K562 (cell line): ENCODE data around the gene BAK1. TPM values are rescaled to one million over a fixed set of nuclear protein-coding genes. Genes with fewer than 3 reads are reported as not detected.

ENCODE experiments used
- JUND ChIP-seq, 2 experiments: IDR thresholded peaks; 2 replicates in 1 of 2; 3 replicates in 1 of 2; pipeline ENCODE4 v1.6.1; 2011; ENCODE audit warnings: borderline replicate concordance in 2 of 2, low read depth in 2 of 2, low read length in 2 of 2, improper control_type of control experiment in 1 of 2, missing biosample characterization in 1 of 2, missing genetic modification characterization in 1 of 2, missing genetic modification reagents in 1 of 2
- KLF1 ChIP-seq: fragments of 450-650 bp; IDR thresholded peaks from 2 replicates; pipeline ENCODE4 v1.6.1; 2016; ENCODE audit warnings: missing genetic modification characterization, missing compliant biosample characterization
- polyA plus RNA-seq, 8 experiments: library from polyadenylated mRNA; depleted of rRNA in 4 of 8; stranded (reverse) in 5 of 8; unstranded in 3 of 8; fragments of >200 nt; fragmentation: Nextera tagmentation in 2 of 8; fragmentation: Illumina TruSeq in 1 of 8; extraction: Ambion mirVana in 2 of 8; extraction: Trizol in 1 of 8; gene quantifications; 2 replicates each; pipeline versions ENCODE4 v1.2.1 to v1.2.3, GENCODE V29; 2011 to 2014; ENCODE audit warnings: inconsistent platforms in 1 of 8, missing spikeins in 1 of 8
- total RNA-seq, 7 experiments: library from RNA; depleted of rRNA in 6 of 7; stranded (reverse); fragments of >200 nt in 6 of 7; fragmentation: Illumina TruSeq in 2 of 7; extraction: Trizol in 2 of 7; gene quantifications; 2 replicates each; pipeline versions ENCODE4 v1.2.1 to v1.2.3, GENCODE V29; 2011 to 2021; ENCODE audit warnings: low replicate concordance in 1 of 7
- TF ChIP-seq, protein P1 (sequence below): IDR thresholded peaks from 2 replicates; pipeline ENCODE4 v1.6.1; 2014; ENCODE audit warnings: antibody characterized with exemption
- TF ChIP-seq, protein P2 (sequence below): sonication (generic); formaldehyde crosslinking; IDR thresholded peaks from 2 replicates; pipeline ENCODE4 v1.8.0; 2023; ENCODE audit warnings: mild to moderate bottlenecking, missing genetic modification reagents
- TF ChIP-seq, protein P3 (sequence below): fragments of 450-650 bp; IDR thresholded peaks from 2 replicates; pipeline ENCODE4 v1.6.1; 2016; ENCODE audit warnings: borderline replicate concordance
- TF ChIP-seq, protein P4 (sequence below): fragments of 200-800 bp; sonication (Bioruptor generic); IDR thresholded peaks from 2 replicates; pipeline ENCODE4 v1.6.1; 2016; ENCODE audit warnings: missing genetic modification characterization, missing compliant biosample characterization
- TF ChIP-seq, protein P5 (sequence below): fragments of 250-450 bp; sonication (Bioruptor Pico); IDR thresholded peaks from 2 replicates; pipeline ENCODE4 v1.9.0; 2021; ENCODE audit warnings: mild to moderate bottlenecking
- TF ChIP-seq, protein P6 (sequence below): fragments of 450-650 bp; IDR thresholded peaks from 2 replicates; pipeline ENCODE4 v1.6.1; 2016; ENCODE audit warnings: mild to moderate bottlenecking

Gene BAK1
- total and polyA plus RNA-seq, 9 of the 15 experiments (the other 6 are each of a cell fraction or from before 2014, with no cell fraction given) = 5.4 to 30.7 (median 18.9) TPM

DNA sequence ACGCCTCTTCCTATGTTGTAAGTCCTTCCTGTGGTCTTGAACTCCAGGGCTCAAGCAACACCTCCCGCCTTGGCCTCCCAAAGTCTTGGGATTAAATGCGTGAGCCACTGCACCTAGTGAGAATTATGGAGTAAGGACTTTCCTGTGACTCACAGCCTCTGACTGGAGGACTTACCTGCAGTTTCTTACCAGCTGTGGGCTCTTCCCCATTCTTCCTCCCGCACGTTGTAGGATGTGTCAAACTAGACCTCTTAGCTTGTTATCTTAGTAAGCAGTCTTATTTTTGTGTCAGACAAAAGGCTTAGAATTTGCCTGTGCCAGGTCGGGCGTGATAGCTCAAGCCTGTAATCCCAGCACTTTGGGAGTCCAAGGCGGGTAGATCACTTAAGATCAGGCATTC is 30.9 kb downstream of the BAK1 start (continued):
- TF ChIP-seq, protein P1, sequence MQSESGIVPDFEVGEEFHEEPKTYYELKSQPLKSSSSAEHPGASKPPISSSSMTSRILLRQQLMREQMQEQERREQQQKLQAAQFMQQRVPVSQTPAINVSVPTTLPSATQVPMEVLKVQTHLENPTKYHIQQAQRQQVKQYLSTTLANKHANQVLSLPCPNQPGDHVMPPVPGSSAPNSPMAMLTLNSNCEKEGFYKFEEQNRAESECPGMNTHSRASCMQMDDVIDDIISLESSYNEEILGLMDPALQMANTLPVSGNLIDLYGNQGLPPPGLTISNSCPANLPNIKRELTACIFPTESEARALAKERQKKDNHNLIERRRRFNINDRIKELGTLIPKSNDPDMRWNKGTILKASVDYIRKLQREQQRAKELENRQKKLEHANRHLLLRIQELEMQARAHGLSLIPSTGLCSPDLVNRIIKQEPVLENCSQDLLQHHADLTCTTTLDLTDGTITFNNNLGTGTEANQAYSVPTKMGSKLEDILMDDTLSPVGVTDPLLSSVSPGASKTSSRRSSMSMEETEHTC = no peak
- TF ChIP-seq, protein P2, sequence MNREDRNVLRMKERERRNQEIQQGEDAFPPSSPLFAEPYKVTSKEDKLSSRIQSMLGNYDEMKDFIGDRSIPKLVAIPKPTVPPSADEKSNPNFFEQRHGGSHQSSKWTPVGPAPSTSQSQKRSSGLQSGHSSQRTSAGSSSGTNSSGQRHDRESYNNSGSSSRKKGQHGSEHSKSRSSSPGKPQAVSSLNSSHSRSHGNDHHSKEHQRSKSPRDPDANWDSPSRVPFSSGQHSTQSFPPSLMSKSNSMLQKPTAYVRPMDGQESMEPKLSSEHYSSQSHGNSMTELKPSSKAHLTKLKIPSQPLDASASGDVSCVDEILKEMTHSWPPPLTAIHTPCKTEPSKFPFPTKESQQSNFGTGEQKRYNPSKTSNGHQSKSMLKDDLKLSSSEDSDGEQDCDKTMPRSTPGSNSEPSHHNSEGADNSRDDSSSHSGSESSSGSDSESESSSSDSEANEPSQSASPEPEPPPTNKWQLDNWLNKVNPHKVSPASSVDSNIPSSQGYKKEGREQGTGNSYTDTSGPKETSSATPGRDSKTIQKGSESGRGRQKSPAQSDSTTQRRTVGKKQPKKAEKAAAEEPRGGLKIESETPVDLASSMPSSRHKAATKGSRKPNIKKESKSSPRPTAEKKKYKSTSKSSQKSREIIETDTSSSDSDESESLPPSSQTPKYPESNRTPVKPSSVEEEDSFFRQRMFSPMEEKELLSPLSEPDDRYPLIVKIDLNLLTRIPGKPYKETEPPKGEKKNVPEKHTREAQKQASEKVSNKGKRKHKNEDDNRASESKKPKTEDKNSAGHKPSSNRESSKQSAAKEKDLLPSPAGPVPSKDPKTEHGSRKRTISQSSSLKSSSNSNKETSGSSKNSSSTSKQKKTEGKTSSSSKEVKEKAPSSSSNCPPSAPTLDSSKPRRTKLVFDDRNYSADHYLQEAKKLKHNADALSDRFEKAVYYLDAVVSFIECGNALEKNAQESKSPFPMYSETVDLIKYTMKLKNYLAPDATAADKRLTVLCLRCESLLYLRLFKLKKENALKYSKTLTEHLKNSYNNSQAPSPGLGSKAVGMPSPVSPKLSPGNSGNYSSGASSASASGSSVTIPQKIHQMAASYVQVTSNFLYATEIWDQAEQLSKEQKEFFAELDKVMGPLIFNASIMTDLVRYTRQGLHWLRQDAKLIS = no peak
- TF ChIP-seq, protein P3, sequence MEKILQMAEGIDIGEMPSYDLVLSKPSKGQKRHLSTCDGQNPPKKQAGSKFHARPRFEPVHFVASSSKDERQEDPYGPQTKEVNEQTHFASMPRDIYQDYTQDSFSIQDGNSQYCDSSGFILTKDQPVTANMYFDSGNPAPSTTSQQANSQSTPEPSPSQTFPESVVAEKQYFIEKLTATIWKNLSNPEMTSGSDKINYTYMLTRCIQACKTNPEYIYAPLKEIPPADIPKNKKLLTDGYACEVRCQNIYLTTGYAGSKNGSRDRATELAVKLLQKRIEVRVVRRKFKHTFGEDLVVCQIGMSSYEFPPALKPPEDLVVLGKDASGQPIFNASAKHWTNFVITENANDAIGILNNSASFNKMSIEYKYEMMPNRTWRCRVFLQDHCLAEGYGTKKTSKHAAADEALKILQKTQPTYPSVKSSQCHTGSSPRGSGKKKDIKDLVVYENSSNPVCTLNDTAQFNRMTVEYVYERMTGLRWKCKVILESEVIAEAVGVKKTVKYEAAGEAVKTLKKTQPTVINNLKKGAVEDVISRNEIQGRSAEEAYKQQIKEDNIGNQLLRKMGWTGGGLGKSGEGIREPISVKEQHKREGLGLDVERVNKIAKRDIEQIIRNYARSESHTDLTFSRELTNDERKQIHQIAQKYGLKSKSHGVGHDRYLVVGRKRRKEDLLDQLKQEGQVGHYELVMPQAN = no peak
- TF ChIP-seq JUND (IDR thresholded peaks at IDR 0.05; ENCODE audit: borderline replicate concordance, low read depth, low read length) (no peak), JUND (tag; IDR thresholded peaks at IDR 0.05; ENCODE audit: borderline replicate concordance, low read depth, low read length) (no peak), KLF1 (tag) (no peak)
- TF ChIP-seq, protein P4, sequence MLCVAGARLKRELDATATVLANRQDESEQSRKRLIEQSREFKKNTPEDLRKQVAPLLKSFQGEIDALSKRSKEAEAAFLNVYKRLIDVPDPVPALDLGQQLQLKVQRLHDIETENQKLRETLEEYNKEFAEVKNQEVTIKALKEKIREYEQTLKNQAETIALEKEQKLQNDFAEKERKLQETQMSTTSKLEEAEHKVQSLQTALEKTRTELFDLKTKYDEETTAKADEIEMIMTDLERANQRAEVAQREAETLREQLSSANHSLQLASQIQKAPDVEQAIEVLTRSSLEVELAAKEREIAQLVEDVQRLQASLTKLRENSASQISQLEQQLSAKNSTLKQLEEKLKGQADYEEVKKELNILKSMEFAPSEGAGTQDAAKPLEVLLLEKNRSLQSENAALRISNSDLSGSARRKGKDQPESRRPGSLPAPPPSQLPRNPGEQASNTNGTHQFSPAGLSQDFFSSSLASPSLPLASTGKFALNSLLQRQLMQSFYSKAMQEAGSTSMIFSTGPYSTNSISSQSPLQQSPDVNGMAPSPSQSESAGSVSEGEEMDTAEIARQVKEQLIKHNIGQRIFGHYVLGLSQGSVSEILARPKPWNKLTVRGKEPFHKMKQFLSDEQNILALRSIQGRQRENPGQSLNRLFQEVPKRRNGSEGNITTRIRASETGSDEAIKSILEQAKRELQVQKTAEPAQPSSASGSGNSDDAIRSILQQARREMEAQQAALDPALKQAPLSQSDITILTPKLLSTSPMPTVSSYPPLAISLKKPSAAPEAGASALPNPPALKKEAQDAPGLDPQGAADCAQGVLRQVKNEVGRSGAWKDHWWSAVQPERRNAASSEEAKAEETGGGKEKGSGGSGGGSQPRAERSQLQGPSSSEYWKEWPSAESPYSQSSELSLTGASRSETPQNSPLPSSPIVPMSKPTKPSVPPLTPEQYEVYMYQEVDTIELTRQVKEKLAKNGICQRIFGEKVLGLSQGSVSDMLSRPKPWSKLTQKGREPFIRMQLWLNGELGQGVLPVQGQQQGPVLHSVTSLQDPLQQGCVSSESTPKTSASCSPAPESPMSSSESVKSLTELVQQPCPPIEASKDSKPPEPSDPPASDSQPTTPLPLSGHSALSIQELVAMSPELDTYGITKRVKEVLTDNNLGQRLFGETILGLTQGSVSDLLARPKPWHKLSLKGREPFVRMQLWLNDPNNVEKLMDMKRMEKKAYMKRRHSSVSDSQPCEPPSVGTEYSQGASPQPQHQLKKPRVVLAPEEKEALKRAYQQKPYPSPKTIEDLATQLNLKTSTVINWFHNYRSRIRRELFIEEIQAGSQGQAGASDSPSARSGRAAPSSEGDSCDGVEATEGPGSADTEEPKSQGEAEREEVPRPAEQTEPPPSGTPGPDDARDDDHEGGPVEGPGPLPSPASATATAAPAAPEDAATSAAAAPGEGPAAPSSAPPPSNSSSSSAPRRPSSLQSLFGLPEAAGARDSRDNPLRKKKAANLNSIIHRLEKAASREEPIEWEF (CRISPR knock-in tag) = no peak
- TF ChIP-seq, protein P5, sequence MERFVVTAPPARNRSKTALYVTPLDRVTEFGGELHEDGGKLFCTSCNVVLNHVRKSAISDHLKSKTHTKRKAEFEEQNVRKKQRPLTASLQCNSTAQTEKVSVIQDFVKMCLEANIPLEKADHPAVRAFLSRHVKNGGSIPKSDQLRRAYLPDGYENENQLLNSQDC (CRISPR knock-in tag) = no peak
- TF ChIP-seq, protein P6, sequence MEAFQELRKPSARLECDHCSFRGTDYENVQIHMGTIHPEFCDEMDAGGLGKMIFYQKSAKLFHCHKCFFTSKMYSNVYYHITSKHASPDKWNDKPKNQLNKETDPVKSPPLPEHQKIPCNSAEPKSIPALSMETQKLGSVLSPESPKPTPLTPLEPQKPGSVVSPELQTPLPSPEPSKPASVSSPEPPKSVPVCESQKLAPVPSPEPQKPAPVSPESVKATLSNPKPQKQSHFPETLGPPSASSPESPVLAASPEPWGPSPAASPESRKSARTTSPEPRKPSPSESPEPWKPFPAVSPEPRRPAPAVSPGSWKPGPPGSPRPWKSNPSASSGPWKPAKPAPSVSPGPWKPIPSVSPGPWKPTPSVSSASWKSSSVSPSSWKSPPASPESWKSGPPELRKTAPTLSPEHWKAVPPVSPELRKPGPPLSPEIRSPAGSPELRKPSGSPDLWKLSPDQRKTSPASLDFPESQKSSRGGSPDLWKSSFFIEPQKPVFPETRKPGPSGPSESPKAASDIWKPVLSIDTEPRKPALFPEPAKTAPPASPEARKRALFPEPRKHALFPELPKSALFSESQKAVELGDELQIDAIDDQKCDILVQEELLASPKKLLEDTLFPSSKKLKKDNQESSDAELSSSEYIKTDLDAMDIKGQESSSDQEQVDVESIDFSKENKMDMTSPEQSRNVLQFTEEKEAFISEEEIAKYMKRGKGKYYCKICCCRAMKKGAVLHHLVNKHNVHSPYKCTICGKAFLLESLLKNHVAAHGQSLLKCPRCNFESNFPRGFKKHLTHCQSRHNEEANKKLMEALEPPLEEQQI = no peak
